NOMO-1 treated with dmso at 0.1 percent for 144 hours (cell line): ENCODE results near the gene NKAIN4.

ENCODE experiments used
- DNase-seq: peaks from one replicate; lab custom pipeline; 2025; ENCODE audit not compliant: unreplicated experiment; lab: John Stamatoyannopoulos, UW

The NKAIN4 gene

GRCh38 chr20:63254232-63254605, at the start of gene NKAIN4:
NKAIN4 (minus strand) TSS chr20:63254463; CDS start chr20:63254450, 13 bp downstream.
- DNase-seq: no peak

DNA sequence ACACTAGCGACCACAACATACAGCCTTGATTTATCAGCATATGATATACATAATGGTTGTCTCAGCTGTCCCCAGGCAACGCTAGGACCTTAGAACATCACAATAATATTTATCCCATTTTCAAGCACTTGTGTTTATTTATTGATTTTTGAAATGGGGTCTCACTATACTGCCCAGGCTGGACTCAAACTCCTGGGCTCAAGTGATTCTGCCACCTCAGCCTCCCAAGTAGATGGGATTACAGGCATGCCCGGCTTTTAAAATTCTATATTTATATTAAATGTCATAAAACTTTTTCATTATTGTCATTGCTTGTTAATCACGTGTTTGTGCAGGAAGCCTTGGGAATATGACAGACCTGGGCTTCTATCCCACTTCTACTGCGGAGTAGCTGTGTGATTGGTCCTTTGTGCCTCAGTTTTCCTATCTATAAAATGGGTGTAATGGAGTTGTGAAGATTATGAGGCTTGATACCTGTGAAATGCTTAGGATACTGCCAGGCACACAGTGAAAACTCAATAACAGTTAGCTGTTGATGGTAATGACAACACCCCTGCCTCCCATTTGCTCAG, 48.9 kb upstream of the NKAIN4 start:
- no peak for DNase-seq

DNA sequence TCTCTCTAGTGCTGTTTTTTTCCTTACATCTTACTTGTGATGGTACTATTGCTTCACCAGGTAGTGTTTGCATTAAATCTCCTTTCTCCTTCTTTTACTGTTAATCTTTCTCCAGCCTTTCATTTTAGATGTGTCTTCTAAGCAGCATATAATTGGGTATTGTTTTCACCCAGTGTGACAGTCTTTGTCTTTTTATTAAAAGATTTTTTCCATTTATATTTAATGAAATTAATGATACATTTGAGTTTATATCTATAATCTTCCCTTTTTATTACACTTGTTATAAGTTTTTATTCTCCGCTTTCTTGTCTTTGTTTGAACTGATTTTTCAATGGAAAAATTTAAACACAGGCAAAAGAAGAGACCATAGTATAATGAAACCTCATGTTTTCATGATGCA, 47.4 kb upstream of the NKAIN4 start:
- DNase-seq: no peak

- no peak for DNase-seq
These were observed 44.6 kb upstream of the NKAIN4 start for GRCh38 chr20:63298731-63299312.

DNA sequence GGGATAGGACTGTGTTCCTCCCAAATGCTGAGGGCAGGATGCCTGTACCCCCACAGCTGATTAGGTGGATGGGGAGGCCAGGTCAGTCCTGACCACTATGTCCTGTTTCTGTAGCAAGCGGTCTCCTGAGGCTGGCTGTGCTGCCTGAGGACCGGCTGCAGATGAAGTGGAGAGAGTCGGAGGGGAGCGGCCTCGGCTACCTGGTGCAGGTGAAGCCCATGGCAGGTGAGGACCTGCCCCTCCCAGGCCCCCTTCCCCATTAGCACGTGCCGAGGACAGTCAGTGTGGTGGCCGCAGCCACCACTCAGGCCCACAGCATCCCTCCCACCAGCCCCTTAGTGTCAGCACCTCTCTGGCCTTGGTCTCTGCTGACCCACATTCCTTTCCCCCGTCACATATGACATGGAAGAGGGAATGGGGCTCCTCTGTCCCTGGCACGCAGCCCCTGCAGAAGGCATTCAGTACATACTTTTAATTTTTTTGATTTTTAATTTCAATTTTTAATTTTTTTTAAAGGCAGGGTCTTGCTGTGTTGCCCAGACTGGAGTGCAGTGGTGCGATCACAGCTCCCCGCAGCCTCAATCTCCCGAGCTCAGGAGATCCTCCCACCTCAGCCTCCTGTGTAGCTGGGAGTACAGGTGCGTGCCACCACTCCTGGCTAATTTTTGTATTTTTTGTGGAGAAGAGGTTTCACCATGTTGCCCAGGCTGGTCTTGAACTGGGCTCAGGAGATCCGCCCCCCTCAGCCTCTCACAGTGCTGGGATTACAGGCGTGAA, 43.7 kb upstream of the NKAIN4 start:
- no peak for DNase-seq

GRCh38 chr20:63297371-63297781, 43.1 kb upstream of the NKAIN4 start:
- DNase-seq: no peak

GRCh38 chr20:63296531-63297299, 42.5 kb upstream of the NKAIN4 start:
- DNase-seq: no peak

GRCh38 chr20:63295846-63296245, 41.6 kb upstream of the NKAIN4 start:
- DNase-seq: no peak

DNA sequence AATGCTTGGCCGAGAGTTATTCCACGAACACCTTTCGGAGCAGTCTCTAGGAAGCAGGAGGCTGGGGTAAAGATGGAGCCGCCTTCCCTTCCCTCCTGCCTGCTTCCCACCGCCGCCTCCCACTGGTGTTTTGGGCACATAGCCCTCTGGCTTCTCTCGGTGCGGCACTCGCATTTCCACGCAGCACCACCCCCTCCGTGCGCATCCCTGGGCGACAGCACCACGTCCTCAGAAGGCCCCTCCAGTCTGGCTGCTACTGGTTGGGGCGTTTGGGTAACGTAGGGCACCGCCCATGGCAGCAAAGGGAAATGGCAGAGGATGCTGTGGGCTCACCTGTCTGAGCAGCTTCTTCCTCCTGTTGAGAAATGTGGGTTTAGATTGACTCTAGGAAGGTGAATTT, 41.2 kb upstream of the NKAIN4 start:
- no peak for DNase-seq

DNA sequence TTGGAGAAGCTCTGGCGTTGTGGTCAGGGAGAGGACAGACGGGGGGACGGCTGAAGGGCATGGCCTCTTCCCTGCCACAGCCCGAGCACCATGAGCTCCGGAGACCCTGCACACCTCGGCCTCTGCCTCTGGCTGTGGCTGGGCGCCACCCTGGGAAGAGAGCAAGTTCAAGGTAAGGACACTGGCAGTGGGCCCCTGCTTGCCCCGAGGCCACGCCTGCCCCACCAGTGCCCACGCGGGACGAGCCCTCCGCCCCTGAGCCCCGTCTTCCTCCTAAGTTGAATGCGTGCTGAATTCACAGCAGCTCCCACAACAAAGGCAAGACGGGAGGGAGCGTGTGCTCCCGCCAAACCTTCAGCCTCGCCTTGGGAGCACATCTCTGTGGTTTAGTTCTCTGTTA, 40.8 kb upstream of the NKAIN4 start:
- no peak for DNase-seq

- no peak for DNase-seq
These were observed 40.3 kb upstream of the NKAIN4 start for GRCh38 chr20:63294536-63294900.

DNA sequence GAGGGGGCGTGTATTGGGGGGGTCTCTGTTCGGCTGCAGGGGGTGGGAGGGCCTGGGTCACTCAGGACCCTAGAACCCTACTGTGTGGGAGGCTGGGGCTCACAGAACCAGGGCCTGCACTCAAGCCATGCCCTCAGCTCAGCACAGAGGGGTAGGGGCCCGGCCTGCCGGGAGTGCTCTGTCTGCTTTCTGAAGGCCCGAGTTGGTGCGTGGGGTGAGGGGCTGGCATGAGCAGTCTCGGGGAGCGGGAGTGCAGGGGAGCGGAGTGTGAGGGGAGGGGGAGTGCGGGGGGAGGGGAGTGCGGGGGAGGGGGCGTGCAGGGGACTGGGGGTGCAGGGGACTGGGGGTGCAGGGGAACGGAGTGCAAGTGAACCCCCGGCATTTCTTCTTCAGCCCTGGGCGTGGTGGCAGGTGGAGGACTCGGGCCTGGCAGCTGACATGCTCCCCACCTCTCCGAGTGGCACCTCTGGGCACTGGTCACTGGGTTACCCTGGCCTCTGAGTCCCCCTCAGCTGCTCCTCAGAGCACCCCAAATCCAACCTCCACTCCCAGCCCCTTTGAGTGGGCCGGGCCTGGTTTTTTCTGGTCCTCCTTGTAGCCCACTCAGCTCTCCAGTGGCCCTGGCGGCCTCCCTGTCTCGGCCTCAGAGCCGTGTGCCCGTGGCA, 39.7 kb upstream of the NKAIN4 start:
- no peak for DNase-seq

- DNase-seq: no peak
These were observed 39.2 kb upstream of the NKAIN4 start for GRCh38 chr20:63293456-63293855.

GRCh38 chr20:63292904-63293303, 38.6 kb upstream of the NKAIN4 start, which contains the start of gene COL20A1:
COL20A1 (plus strand) TSS chr20:63293186; CDS start chr20:63295108, 1,922 bp downstream.
- DNase-seq: no peak

- no peak for DNase-seq
These were observed 38.0 kb upstream of the NKAIN4 start for GRCh38 chr20:63292292-63292701.

DNA sequence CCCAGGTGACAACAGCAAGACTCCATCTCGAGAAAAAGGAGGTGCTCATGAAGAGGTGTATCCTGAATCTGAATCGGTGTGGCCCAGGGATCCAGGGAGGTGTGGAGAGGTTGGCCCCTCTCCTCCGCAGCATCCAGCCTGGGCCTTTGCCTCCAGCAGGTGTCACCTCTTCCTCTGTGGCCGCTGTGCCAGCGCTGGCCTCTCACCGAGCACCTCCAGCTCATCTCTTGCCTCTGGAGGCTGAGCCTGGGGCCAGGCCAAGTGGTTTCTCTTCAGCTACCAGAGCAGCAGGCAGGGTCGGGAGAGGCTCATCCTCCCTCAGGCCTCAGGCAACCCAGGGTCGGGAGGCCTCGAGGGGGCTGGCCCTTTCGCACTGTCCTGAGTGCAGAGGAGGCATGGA, 37.5 kb upstream of the NKAIN4 start:
- DNase-seq: no peak

GRCh38 chr20:63290677-63291472, 36.6 kb upstream of the NKAIN4 start:
- DNase-seq: peak; percentile 17

DNA sequence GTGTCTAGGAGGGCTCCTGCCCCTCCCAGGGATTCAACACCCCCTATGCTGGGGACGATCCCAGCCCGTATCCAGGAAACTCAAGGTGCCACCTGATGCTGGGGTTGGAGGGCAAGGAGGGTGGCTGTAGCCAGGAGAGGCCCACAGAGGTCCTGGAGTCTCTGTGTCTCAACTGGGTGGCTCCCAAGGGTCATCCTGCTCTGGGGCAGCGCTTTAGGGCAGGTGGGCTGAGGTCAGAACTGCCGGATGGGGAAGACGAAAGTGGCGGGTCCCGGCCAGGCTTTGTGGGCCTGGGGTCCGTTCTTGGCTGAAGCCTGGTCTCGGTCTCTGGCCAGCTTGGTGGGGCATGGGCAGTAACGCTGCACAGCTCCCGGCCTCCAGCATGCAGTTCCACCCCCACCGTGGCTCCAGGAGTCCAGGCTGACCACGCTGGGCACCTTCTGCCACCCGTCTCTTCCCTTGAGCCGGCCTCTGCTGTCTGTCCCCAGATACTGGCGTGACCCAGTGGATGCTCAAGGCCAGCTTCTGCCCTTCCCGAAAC, 35.9 kb upstream of the NKAIN4 start:
- DNase-seq: no peak

GRCh38 chr20:63289311-63290135, 35.3 kb upstream of the NKAIN4 start:
- DNase-seq: no peak
